Ovary (tissue), 3 donors: Measurements from ENCODE around the gene PHLDB2.

Source experiments
- CTCF ChIP-seq, 3 donors: fragments of 450-650 bp in 2 of 3; fragments of 200-600 bp in 1 of 3; IDR thresholded peaks; one replicate each; pipeline versions ENCODE4 v1.5.1 to v1.8.0; 2016 to 2022; ENCODE audit warnings: antibody characterized with exemption in 3 of 3, mild to moderate bottlenecking in 1 of 3
- EP300 ChIP-seq: sonication (generic); formaldehyde crosslinking; IDR thresholded peaks from one replicate; pipeline ENCODE4 v1.6.1; 2017; ENCODE audit warnings: antibody characterized with exemption
- POLR2A ChIP-seq: fragments of 450-650 bp; IDR thresholded peaks from one replicate; pipeline ENCODE4 v1.6.1; 2017; ENCODE audit warnings: antibody characterized with exemption, mild to moderate bottlenecking, moderate library complexity
- donor health status: DM: no; HTN: no; CAD: no.

GRCh38 chr3:111956449-111956848 is 97.4 kb downstream of the PHLDB2 start:
- TF ChIP-seq CTCF (IDR thresholded peaks at IDR 0.05) (no peak), EP300 (no peak), POLR2A (no peak)
